Tibial nerve (tissue), 4 donors: ENCODE measurements around the gene MARCHF7. TPM values are rescaled to one million over a fixed set of nuclear protein-coding genes. Genes with fewer than 3 reads are reported as not detected.
"Not testable (repeated sequence)": the region's sequence is repeated elsewhere in the genome, so short reads cannot be mapped to it uniquely, and the experiment has no call there.

Experiments
- DNase-seq, 2 donors: peaks; one replicate each; pipeline ENCODE4 v3.0.0-alpha.2; 2019; ENCODE audit warnings: low spot score in 2 of 2
- H3K27ac ChIP-seq, 4 donors: fragments of 200-600 bp; sonication (generic) in 3 of 4; one replicate each; pipeline ENCODE4 v1.5.1; 2017 to 2019; ENCODE audit warnings: mild to moderate bottlenecking in 1 of 4
- H3K27me3 ChIP-seq, 2 donors: fragments of 200-600 bp; sonication (generic) in 1 of 2; one replicate each; pipeline versions ENCODE4 v1.5.1 to v1.6.0; 2017 to 2019
- H3K36me3 ChIP-seq, 3 donors: fragments of 200-600 bp; sonication (generic); one replicate each; pipeline ENCODE4 v1.5.1; 2018 to 2019
- H3K4me1 ChIP-seq, 4 donors: fragments of 200-600 bp; sonication (generic) in 3 of 4; one replicate each; pipeline ENCODE4 v1.5.1; 2017 to 2019
- H3K4me3 ChIP-seq, 4 donors: fragments of 200-600 bp; sonication (generic) in 3 of 4; one replicate each; pipeline ENCODE4 v1.5.1; 2017 to 2019; ENCODE audit warnings: mild to moderate bottlenecking in 1 of 4, moderate library complexity in 1 of 4
- H3K9me3 ChIP-seq, 4 donors: fragments of 200-600 bp; sonication (generic) in 3 of 4; one replicate each; pipeline ENCODE4 v1.5.1; 2017 to 2019
- CTCF ChIP-seq, 5 experiments: fragments of 200-600 bp in 3 of 5; fragments of 450-650 bp in 2 of 5; sonication (generic) in 3 of 5; IDR thresholded peaks; one replicate each; pipeline ENCODE4 v1.5.1; 2016 to 2019; ENCODE audit warnings: antibody characterized with exemption in 5 of 5, mild to moderate bottlenecking in 3 of 5, moderate library complexity in 2 of 5
- EP300 ChIP-seq, 2 donors: sonication (generic); formaldehyde crosslinking; IDR thresholded peaks; one replicate each; pipeline ENCODE4 v1.6.1; 2017; ENCODE audit warnings: antibody characterized with exemption in 2 of 2, mild to moderate bottlenecking in 1 of 2
- POLR2A ChIP-seq, 2 donors: fragments of 450-650 bp; IDR thresholded peaks; one replicate each; pipeline ENCODE4 v1.6.1; 2017; ENCODE audit warnings: antibody characterized with exemption in 2 of 2, mild to moderate bottlenecking in 2 of 2, moderate library complexity in 2 of 2
- WGBS, 2 donors: methylation state at CpG; one replicate each; pipeline ENCODE4 v1.1.5; 2018; 5-methylcytosine and 5-hydroxymethylcytosine counted together
- total RNA-seq, 4 donors: library from RNA; depleted of rRNA; stranded (reverse); fragments of >200 nt; gene quantifications; one replicate each; pipeline ENCODE4 v1.1.0, GENCODE V29; 2016

MARCHF7 gene
- total RNA-seq = 100 to 1,000 TPM in 1 of 4 donors, 10 to 100 TPM in 3; 80.8 to 104 (median 90.7) TPM

- Histone ChIP-seq H3K4me3 (peak within 1 kb of the TSS; percentile 78 to 98 (median 94)), H3K9me3 (no peaks in the 10 kb centered on the region), H3K27me3 (no peaks in the 10 kb centered on the region), H3K36me3 (peaks cover 0 to 17% (median 0%) of the 10 kb centered on the region in 3 donors), H3K27ac (peak within 1 kb of the TSS; percentile 92 to 99 (median 96)), H3K4me1 (peaks cover 0 to 52% (median 22%) of the 10 kb centered on the region in 4 donors)
- TF ChIP-seq POLR2A (IDR thresholded peaks at IDR 0.05) (peak; percentile 89 to 98), CTCF (IDR thresholded peaks at IDR 0.05) (peak; percentile 27 to 72 (median 64)), EP300 (IDR thresholded peaks at IDR 0.05) (peak; percentile 70 to 98)
- DNase-seq = peak; percentile 94 to 96
- 0% methylated on average over 44 to 52 of the region's 72 CpGs for WGBS, 2 donors
These were observed at the start of gene MARCHF7 for GRCh38 chr2:159712143-159712928. Gene MARCHF7 (plus strand): TSS chr2:159712506. CDS start chr2:159729023, 16,517 bp downstream.

- DNase-seq, H3K9me3 ChIP-seq, H3K4me3 ChIP-seq, H3K4me1 ChIP-seq, H3K27ac ChIP-seq, H3K27me3 ChIP-seq: not testable (repeated sequence)
- H3K36me3 ChIP-seq = peaks cover 0 to 20% (median 0%) of the 10 kb centered on the region in 3 donors
- WGBS, 2 donors = 95 to 98% methylated on average over 3 of the region's 3 CpGs
These were observed 44.9 kb upstream of the MARCHF7 start for GRCh38 chr2:159667423-159667822.

GRCh38 chr2:159671047-159671446 is 41.3 kb upstream of the MARCHF7 start:
- H3K9me3 ChIP-seq = no peaks in the 10 kb centered on the region
- WGBS, 2 donors = 97% methylated on average over 3 of the region's 3 CpGs
- DNase-seq = no peak

GRCh38 chr2:159677654-159678053 is 34.7 kb upstream of the MARCHF7 start:
- TF ChIP-seq CTCF (IDR thresholded peaks at IDR 0.05) (peak in 1 of 5 experiments; percentile 14), EP300 (IDR thresholded peaks at IDR 0.05) (no peak)
- Histone ChIP-seq H3K9me3 (no peaks in the 10 kb centered on the region), H3K27ac (no peak overlapping the region), H3K4me3 (no peak overlapping the region), H3K36me3 (no peaks in the 10 kb centered on the region), H3K27me3 (no peaks in the 10 kb centered on the region), H3K4me1 (no peaks in the 10 kb centered on the region)
- 57 to 62% methylated on average over 1 of the region's 1 CpG for WGBS, 2 donors
- DNase-seq = no peak

More at GRCh38 chr2:159671047-159671446, 41.3 kb upstream of the MARCHF7 start:
- Histone ChIP-seq H3K36me3 (peaks cover 0 to 16% (median 0%) of the 10 kb centered on the region in 3 donors), H3K4me1 (no peaks in the 10 kb centered on the region), H3K4me3 (no peak overlapping the region), H3K27me3 (no peaks in the 10 kb centered on the region), H3K27ac (no peak overlapping the region)
- TF ChIP-seq CTCF (IDR thresholded peaks at IDR 0.05) (no peak), EP300 (IDR thresholded peaks at IDR 0.05) (no peak), POLR2A (IDR thresholded peaks at IDR 0.05) (no peak)

GRCh38 chr2:159680692-159681091 is 31.6 kb upstream of the MARCHF7 start:
- no peak overlapping the region for H3K4me3 ChIP-seq
- 94 to 96% methylated on average over 2 of the region's 2 CpGs for WGBS, 2 donors

More at GRCh38 chr2:159680692-159681091, 31.6 kb upstream of the MARCHF7 start:
- Histone ChIP-seq H3K27ac (no peak overlapping the region), H3K4me1 (no peaks in the 10 kb centered on the region), H3K27me3 (no peaks in the 10 kb centered on the region), H3K36me3 (no peaks in the 10 kb centered on the region), H3K9me3 (no peaks in the 10 kb centered on the region)
- no peak for TF ChIP-seq POLR2A (IDR thresholded peaks at IDR 0.05)
- no peak for TF ChIP-seq CTCF (IDR thresholded peaks at IDR 0.05)
- TF ChIP-seq EP300 (IDR thresholded peaks at IDR 0.05) = no peak
- no peak for DNase-seq
